Activated T-helper 1 cell treated with anti-CD3 and anti-CD28 coated beads, Interleukin-12 subunit alpha, Interleukin-12 subunit beta, Interleukin-2, Interleukin-4 antibody, amounts not matched to agents 30 ng/mL and 10 ng/mL and 1 ng/mL, durations not matched to agents 14 hours and 24 hours and 36 hours (primary cell): ENCODE results near the gene SYNJ2. TPM values are rescaled to one million over a fixed set of nuclear protein-coding genes. Genes with fewer than 3 reads are reported as not detected.

ENCODE experiments used
- DNase-seq: peaks from one replicate; pipeline ENCODE4 v3.0.0; 2021; ENCODE audit warnings: low spot score
- H3K27ac Mint-ChIP-seq: one replicate; pipeline ENCODE4 v1.8.0; 2021; ENCODE audit warnings: mild to moderate bottlenecking, mixed read lengths
- H3K27me3 Mint-ChIP-seq: one replicate; pipeline ENCODE4 v1.8.0; 2022; ENCODE audit warnings: mild to moderate bottlenecking, moderate library complexity, mixed read lengths; ENCODE audit not compliant: insufficient read depth
- H3K36me3 Mint-ChIP-seq: one replicate; pipeline ENCODE4 v1.8.0; 2021; ENCODE audit warnings: low read depth, mixed read lengths
- H3K4me1 Mint-ChIP-seq: one replicate; pipeline ENCODE4 v1.8.0; 2021; ENCODE audit warnings: low read depth, mixed read lengths
- H3K4me3 Mint-ChIP-seq: one replicate; pipeline ENCODE4 v1.8.0; 2021; ENCODE audit warnings: mild to moderate bottlenecking, moderate library complexity, mixed read lengths
- H3K9me3 Mint-ChIP-seq: one replicate; pipeline ENCODE4 v1.8.0; 2021; ENCODE audit warnings: mixed read lengths
- intact Hi-C: fragments of 100-400 bp; cut with micrococcal nuclease; formaldehyde crosslinking; loops from one replicate; pipeline ENCODE4 v1.15.1; 2024
- total RNA-seq: library from RNA; stranded (reverse); gene quantifications from 2 replicates; pipeline ENCODE4 v1.2.3, GENCODE V29; 2022

The SYNJ2 gene
- total RNA-seq, 1 donor from 2014 or later, result 31.2 TPM

DNA sequence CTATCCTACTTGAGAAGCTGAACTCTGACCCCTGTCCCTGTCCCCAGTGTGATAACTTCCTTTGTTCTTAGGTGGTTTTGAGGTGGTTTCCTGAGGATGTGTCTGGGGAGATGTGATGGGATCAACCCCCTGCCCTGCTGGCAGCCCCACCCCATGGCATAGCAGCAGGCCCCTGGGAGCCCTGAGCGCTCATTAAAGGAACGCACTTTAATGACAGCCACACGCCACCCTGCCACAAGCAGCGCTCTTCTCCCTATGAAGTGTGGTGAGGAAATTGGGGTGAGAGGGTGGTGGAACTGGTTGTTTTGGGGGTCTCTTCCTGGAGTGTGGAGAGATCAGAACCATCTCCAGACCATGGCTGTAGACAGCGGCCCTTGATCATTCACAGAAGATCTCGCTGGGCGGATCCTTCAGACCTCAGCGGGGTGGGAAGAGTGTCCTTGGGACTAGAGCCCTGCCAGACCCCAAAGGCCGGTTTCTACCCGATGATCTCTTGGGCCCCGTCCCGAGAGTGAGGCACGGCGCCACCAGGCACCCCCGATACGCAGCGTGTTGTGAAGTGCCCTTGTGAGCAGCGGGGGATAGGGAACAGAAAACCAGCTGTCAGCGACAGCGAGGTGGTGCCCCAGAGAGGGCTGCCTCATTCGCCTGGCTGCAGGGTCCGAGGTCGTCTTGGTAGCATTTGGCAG lies 45.4 kb downstream of the SYNJ2 start:
- intact Hi-C loops, result loop anchor here (1.0 to 2.0 kb wide), 9 partner anchors 18 to 263 kb away; no protein-coding TSS in a partner anchor
- Mint-ChIP-seq H3K4me1 (peaks cover 50% of the 10 kb centered on the region), H3K36me3 (peaks cover 18% of the 10 kb centered on the region), H3K27ac (peak overlapping the region; percentile 99), H3K4me3 (peak overlapping the region; percentile 81), H3K9me3 (no peaks in the 10 kb centered on the region), H3K27me3 (no peaks in the 10 kb centered on the region)
- DNase-seq, result no peak

DNA sequence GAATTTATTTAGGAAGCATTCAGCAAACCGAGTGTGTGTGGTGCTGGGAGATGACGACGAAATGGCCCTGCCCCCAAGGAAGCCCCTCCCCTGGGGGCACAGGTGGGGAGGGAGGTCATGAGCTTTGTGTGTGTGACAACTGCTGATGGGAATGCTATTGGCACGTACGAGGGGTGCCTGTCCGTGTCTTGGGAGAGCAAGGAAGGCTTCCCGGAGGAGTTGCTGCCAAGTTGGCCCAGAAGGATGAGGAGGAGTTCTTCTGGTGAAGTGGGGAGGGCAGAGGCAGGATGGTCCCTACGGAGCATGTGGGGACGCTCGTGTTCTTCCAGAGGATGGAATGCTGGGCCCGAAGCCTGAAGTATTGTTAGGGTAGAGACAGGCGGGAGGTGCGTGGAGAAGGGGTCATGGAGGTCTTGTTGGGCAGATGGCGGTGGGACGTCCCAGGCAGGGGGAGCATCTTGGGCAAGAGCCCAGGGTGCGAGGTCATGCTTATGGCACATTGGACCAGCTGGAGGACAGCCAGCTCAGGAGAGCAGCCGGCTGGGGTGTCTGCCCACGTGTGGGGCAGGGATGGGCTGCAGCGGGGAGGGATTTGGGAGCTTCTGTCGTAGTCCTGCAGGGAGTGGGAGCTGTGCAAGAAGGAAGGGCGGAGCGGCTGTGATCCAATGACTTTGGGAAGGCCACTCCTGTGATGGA lies 46.1 kb downstream of the SYNJ2 start:
- H3K27ac Mint-ChIP-seq, result peak overlapping the region; percentile 99
- no peaks in the 10 kb centered on the region for H3K27me3 Mint-ChIP-seq
- no peak for DNase-seq
- no peak overlapping the region for H3K4me3 Mint-ChIP-seq
- H3K9me3 Mint-ChIP-seq, result no peaks in the 10 kb centered on the region
- peaks cover 18% of the 10 kb centered on the region for H3K36me3 Mint-ChIP-seq
- H3K4me1 Mint-ChIP-seq, result peaks cover 50% of the 10 kb centered on the region
- intact Hi-C loops, result loop anchor here (2.0 kb wide), 1 partner anchor 179 kb away; no protein-coding TSS in a partner anchor

DNA sequence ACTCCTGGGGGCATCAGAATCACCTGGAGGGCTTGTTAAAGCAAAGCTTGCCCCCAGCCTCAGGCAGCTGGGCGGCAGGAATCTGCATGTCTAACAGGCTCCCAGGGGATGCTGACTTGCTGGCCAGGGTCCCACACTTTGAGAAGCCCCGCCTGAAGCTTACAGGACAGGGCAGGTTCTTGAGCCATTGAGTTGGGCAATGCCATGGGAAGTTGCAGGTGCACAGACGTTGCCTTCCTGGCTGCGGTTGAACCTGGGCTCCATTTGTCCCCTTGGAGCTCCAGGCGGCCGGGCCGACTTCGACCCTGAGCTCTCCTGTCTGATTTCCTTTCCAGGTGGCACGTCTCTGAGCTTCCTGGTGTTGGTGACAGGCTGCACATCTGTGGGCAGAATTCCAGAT lies 46.8 kb downstream of the SYNJ2 start:
- intact Hi-C loops, result no loop called here

DNA sequence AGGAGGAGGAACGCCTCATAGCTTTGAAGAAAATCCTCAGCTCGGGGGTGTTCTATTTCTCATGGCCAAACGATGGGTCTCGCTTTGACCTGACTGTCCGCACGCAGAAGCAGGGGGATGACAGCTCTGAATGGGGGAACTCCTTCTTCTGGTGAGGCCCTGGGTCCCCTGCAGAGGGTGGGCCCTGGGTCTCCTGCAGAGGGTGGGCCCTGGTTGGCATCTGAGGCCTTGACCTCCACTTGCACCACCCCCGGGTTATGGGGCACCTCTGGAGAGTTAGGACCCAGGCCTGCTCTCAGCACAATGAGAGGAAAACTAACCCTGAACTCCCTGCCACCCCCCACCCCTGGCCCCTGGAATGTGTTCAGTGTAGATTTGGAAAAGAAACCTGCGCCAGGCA lies 47.2 kb downstream of the SYNJ2 start:
- no peak for DNase-seq
- H3K27ac Mint-ChIP-seq, result no peak overlapping the region
- H3K36me3 Mint-ChIP-seq, result peaks cover 27% of the 10 kb centered on the region
- H3K9me3 Mint-ChIP-seq, result no peaks in the 10 kb centered on the region
- no peaks in the 10 kb centered on the region for H3K27me3 Mint-ChIP-seq
- intact Hi-C loops, result no loop called here
- peaks cover 50% of the 10 kb centered on the region for H3K4me1 Mint-ChIP-seq
- no peak overlapping the region for H3K4me3 Mint-ChIP-seq

More for the DNA sequence above, 46.8 kb downstream of the SYNJ2 start:
- H3K36me3 Mint-ChIP-seq, result peaks cover 23% of the 10 kb centered on the region
- no peak for DNase-seq
- no peak overlapping the region for H3K4me3 Mint-ChIP-seq
- no peaks in the 10 kb centered on the region for H3K27me3 Mint-ChIP-seq
- H3K4me1 Mint-ChIP-seq, result peaks cover 50% of the 10 kb centered on the region
- H3K9me3 Mint-ChIP-seq, result no peaks in the 10 kb centered on the region
- no peak overlapping the region for H3K27ac Mint-ChIP-seq

DNA sequence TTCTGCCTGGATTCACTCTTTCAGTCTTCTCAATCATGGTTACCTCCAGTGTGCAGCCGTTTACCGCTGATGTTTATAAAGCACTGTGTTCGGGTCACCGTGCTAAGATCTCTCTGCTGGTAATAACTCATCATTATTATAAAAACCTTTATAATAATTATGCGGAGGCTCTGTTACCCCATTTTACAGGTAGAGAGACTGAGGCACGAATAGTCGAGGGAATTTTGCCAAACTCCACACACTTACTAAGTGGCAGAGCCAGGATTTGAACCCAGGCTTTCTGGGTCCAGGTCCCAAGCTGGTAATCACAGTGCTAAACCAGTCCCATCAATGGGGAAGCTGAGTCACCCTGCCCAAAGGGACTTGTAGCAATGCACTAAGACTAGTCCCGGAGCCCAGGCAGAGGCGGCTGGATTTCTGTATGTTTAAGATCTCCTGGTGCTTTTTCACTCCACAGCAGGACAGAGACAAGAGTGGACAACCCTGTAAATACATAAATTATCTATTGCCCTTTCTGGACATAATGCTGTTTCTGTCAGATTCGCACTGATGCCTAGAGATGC lies 48.1 kb downstream of the SYNJ2 start:
- Mint-ChIP-seq H3K4me1 (peaks cover 52% of the 10 kb centered on the region), H3K27ac (peak overlapping the region; percentile 55), H3K4me3 (no peak overlapping the region), H3K36me3 (peaks cover 35% of the 10 kb centered on the region), H3K9me3 (no peaks in the 10 kb centered on the region), H3K27me3 (no peaks in the 10 kb centered on the region)
- intact Hi-C loops, result no loop called here
- DNase-seq, result no peak

DNA sequence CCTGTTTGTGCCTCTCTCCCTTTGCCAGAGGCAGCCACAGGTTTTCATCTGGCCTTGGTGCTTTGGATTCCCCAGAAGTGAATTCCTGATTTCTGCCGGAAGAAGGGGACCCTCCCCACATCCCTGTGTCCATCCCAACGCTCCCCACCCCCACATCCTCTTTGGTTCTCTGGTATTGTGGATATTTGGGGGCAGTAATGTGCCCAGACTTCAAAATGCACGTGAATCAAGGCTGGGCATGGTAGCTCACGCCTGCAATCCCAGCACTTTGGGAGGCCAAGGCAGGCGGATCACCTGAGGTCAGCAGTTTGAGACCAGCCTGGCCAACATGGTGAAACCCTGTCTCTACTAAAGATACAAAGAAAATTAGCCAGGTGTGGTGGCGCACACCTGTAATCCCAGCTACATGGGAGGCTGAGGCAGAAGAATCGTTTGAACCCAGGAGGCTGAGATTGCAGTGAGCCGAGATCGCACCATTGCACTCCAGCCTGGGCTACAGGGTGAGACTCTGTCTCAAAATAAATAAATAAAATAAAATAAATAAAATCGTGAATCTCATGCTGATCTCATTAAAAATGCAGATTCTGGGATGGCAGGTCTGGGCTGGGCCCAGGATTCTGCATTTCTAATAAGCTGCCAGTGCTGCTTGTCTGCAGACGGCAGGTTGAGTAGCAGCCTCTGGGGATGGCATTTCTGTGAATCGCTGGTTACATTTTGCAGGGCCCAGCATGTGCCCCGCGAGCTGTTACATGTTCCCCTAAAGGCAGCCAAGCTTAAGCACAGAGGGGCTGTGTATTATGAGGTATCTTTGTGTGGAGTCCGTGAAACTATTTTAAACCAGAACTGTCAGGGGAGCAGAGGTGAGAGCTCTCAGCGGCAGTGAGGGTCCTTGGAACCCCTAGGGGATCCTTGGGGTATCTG lies 49.0 kb downstream of the SYNJ2 start:
- intact Hi-C loops, result no loop called here
- no peak overlapping the region for H3K4me3 Mint-ChIP-seq

DNA sequence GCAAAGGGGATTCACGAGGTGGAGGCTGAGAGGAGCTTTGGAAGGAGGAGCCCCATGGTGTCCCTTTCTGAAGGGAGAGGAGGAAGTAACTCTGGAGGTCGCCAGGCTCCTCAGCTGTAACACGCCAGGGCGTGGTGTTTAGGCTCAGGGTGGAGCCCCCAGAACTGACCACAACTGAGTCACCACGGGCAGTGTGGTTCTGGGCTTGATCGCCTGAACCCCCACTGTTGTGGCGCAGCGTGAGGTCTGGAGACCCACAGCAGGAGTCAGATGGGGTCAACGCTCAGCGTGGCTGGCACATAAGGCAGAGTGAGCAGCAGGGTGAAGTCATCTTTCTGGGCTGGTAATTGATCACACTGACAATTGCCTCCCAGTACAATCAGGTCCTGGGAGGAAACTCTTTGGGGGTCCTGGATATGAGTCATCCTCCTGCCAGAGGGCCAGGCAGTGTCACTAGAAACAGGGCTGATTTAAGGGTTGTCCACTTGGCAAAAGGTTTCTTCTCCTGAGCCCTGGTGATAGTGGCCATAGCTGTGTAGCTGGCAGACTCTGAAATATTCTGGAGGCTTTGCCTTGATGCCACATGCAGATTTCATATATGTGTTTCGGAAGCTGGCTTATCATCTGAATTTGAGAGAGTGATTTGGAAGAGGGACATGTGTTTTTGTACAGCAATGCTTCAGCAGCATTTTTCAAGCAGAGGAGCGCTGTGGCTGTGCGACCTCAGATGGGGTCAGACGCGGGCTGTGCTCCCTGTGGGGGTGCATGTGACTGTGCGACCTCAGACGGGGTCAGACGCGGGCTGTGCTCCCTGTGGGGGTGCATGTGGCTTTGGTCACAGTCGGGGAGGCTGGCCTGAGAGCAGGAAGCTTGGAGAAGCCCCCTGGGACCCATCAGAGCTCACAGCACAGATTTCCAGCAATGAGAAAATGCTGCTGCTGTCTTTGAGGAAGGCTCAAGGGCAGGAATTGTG lies 50.0 kb downstream of the SYNJ2 start:
- peak; percentile 27 for DNase-seq
- H3K27me3 Mint-ChIP-seq, result no peaks in the 10 kb centered on the region
- intact Hi-C loops, result no loop called here
- peaks cover 49% of the 10 kb centered on the region for H3K36me3 Mint-ChIP-seq
- H3K27ac Mint-ChIP-seq, result peak overlapping the region; percentile 69
- peaks cover 50% of the 10 kb centered on the region for H3K4me1 Mint-ChIP-seq
- H3K4me3 Mint-ChIP-seq, result peak overlapping the region; percentile 31
- peaks cover 4% of the 10 kb centered on the region for H3K9me3 Mint-ChIP-seq

More for the DNA sequence above, 49.0 kb downstream of the SYNJ2 start:
- Mint-ChIP-seq H3K27ac (peak overlapping the region; percentile 69), H3K36me3 (peaks cover 41% of the 10 kb centered on the region), H3K4me1 (peaks cover 59% of the 10 kb centered on the region), H3K9me3 (no peaks in the 10 kb centered on the region), H3K27me3 (no peaks in the 10 kb centered on the region)
- DNase-seq, result no peak

DNA sequence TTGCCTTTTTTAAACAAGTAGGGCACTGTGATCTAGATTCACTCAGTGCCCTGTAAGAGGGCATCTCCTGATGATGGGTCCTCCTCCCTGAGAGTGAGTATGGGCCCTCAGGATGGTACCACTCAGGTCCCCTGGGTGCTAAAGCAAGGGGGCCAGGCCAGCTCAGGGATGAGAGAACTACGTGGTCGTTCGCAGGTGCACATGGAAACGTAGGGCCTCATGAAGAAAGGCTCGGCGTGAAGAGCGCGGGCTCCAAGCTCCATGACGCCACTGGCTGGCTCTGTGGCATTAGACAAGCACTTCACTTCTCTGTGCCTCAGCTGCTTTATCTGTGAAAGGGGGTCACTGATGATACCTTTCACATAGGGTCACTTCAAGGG lies 50.7 kb downstream of the SYNJ2 start:
- Mint-ChIP-seq H3K4me3 (no peak overlapping the region), H3K9me3 (peaks cover 4% of the 10 kb centered on the region), H3K36me3 (peaks cover 54% of the 10 kb centered on the region), H3K4me1 (peaks cover 43% of the 10 kb centered on the region), H3K27me3 (no peaks in the 10 kb centered on the region), H3K27ac (no peak overlapping the region)
- intact Hi-C loops, result no loop called here
- DNase-seq, result no peak

DNA sequence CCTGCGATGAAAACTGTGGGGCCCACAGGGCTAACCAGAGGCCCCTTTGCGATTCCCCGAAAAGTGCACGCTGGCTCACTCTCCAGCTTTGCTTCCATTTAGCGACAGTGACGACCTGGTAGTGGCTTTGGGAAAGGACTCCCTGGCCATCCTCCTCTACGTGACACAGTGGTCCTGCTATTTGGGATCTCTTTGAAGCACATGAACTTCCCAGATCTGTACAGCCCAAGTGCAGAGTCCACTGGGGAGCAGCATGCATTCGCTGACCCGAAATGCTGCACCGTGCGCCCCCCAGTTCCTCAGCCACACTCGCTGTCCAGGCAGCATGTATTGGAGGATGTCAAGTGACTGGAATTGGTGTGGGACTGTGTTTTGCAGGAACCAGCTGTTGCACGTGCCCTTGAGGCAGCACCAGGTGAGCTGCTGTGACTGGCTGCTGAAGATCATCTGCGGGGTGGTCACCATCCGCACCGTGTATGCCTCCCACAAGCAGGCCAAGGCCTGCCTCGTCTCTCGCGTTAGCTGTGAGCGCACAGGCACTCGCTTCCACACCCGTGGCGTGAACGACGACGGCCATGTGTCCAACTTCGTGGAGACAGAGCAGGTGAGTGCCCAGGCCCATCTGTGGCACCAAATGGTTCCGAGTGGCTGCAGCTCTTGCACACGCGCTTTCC lies 51.6 kb downstream of the SYNJ2 start:
- H3K9me3 Mint-ChIP-seq, result peaks cover 4% of the 10 kb centered on the region
- intact Hi-C loops, result no loop called here
- no peak overlapping the region for H3K4me3 Mint-ChIP-seq
- DNase-seq, result no peak
- H3K27ac Mint-ChIP-seq, result no peak overlapping the region
- no peaks in the 10 kb centered on the region for H3K27me3 Mint-ChIP-seq
- H3K36me3 Mint-ChIP-seq, result peaks cover 47% of the 10 kb centered on the region
- H3K4me1 Mint-ChIP-seq, result peaks cover 34% of the 10 kb centered on the region

DNA sequence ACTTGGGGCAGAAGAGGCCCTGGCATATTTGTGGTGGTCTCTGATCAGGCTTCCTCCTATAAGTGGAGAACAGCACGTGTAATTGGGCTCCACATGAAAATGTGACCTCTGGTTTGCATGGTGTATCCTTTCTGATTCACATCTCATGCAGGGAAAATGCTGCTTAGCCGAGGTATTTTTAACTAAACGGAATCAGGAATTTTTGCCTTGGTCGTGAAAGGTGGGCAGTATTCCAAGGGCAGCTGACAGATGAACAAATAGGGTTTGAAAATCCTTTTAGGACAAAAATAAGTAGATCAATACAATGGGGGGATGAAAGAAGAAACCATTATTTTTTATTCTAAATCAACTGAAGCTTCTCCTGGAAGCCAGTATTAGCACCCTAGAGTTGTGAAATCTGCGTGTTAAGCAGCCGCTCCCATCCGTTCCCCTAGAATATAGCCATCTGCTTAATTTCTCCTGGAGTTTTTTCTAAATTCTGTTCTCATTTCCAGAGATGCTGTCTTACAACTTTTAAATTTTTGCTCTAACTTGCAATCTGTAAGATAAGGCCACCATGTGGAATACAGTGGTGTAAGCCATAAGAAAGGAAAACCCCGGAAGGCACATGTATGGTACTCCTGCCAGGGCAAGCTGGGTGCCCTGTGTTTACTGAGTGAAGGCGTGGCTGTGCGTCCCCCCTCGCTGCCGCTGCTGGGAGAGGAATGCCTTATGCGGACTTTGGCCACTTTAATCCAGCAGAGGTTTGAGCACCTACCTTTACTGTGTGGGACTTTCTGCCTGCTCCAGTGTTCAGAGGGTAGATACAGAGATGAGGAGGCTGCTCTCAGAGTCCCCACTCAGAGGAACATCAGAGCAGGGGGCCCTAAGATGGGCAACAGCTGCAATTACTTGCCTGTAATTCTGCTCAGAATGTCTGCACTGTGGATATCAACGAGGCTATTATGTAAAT lies 52.4 kb downstream of the SYNJ2 start:
- no peak for DNase-seq
- Mint-ChIP-seq H3K36me3 (peaks cover 50% of the 10 kb centered on the region), H3K9me3 (peaks cover 4% of the 10 kb centered on the region), H3K4me3 (no peak overlapping the region), H3K4me1 (peaks cover 39% of the 10 kb centered on the region), H3K27ac (no peak overlapping the region), H3K27me3 (no peaks in the 10 kb centered on the region)
- intact Hi-C loops, result no loop called here

DNA sequence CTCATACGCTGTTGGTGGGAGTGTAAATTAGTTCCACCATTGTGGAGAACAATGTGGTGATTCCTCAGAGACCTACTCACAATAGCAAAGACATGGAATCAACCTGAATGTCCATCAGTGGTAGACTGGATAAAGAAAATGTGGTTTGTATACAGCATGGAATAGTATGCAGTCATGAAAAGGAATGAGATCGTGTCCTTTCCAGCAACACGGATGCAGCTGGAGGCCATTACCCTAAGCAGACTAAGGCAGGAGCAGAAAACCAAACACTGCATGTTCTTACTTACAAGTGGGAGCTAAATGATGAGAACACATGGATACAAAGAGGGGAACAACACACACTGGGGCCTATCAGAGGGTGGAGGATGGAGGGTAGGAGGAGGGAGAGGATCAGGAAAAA lies 54.6 kb downstream of the SYNJ2 start:
- H3K27ac Mint-ChIP-seq, result no peak overlapping the region
- intact Hi-C loops, result no loop called here
- H3K4me3 Mint-ChIP-seq, result no peak overlapping the region
- peaks cover 47% of the 10 kb centered on the region for H3K36me3 Mint-ChIP-seq
- peaks cover 49% of the 10 kb centered on the region for H3K4me1 Mint-ChIP-seq
- no peaks in the 10 kb centered on the region for H3K27me3 Mint-ChIP-seq
- peaks cover 4% of the 10 kb centered on the region for H3K9me3 Mint-ChIP-seq
- no peak for DNase-seq
